SHP77 (cell line): ENCODE data around the gene DGKG.

Source experiments
- DNase-seq, 2 experiments: peaks; one replicate each; lab custom pipeline; 2025; lab: John Stamatoyannopoulos, UW

The DGKG gene

GRCh38 chr3:186173224-186173815 lies 188.7 kb downstream of the DGKG start:
- DNase-seq, result no peak

- DNase-seq, result no peak
Observed at GRCh38 chr3:186172353-186172752, 189.7 kb downstream of the DGKG start.

- DNase-seq, result no peak
Observed at GRCh38 chr3:186171521-186171920, 190.5 kb downstream of the DGKG start.

GRCh38 chr3:186170516-186170915 lies 191.5 kb downstream of the DGKG start:
- DNase-seq, result no peak

GRCh38 chr3:186169379-186169778 lies 192.7 kb downstream of the DGKG start:
- DNase-seq, result no peak

- DNase-seq, result no peak
Observed at GRCh38 chr3:186168976-186169375, 193.1 kb downstream of the DGKG start.

- DNase-seq, result no peak
Observed at GRCh38 chr3:186167646-186168395, 194.2 kb downstream of the DGKG start.

GRCh38 chr3:186166491-186167288 lies 195.3 kb downstream of the DGKG start:
- DNase-seq, result no peak

GRCh38 chr3:186166036-186166435 lies 196.0 kb downstream of the DGKG start:
- no peak for DNase-seq

- no peak for DNase-seq
Observed at GRCh38 chr3:186165331-186165730, 196.7 kb downstream of the DGKG start.

GRCh38 chr3:186164696-186165095 lies 197.3 kb downstream of the DGKG start:
- DNase-seq, result no peak

GRCh38 chr3:186162221-186162620 lies 199.8 kb downstream of the DGKG start:
- no peak for DNase-seq

- no peak for DNase-seq
Observed at GRCh38 chr3:186160691-186161243, 201.3 kb downstream of the DGKG start.

GRCh38 chr3:186154641-186155040 lies 207.4 kb downstream of the DGKG start:
- no peak for DNase-seq

GRCh38 chr3:186152889-186153292 lies 209.1 kb downstream of the DGKG start:
- no peak for DNase-seq

- DNase-seq, result no peak
Observed at GRCh38 chr3:186152361-186152798, 209.7 kb downstream of the DGKG start.

- no peak for DNase-seq
Observed at GRCh38 chr3:186151077-186151971, 210.7 kb downstream of the DGKG start.

- no peak for DNase-seq
Observed at GRCh38 chr3:186150041-186150830, 211.8 kb downstream of the DGKG start.

- no peak for DNase-seq
Observed at GRCh38 chr3:186149319-186149960, 212.6 kb downstream of the DGKG start.

GRCh38 chr3:186144257-186144656 lies 217.8 kb downstream of the DGKG start:
- DNase-seq, result no peak
